GM23338 (cell line): ENCODE results near the gene TIMM44. TPM values are rescaled to one million over a fixed set of nuclear protein-coding genes. Genes with fewer than 3 reads are reported as not detected.

Experiments used
- ATAC-seq: fragments of 200-7000 bp; cut with Tn5 transposase; 3 replicates; pipeline ENCODE4 v1.9.1; 2020
- DNase-seq: peaks from one replicate; pipeline ENCODE4 v3.0.0-alpha.2; 2015; ENCODE audit warnings: low spot score
- H2AFZ ChIP-seq: fragments of 200-600 bp; sonication (generic); 2 replicates; pipeline ENCODE4 v1.8.0; 2016; ENCODE audit warnings: antibody characterized with exemption, mild to moderate bottlenecking, moderate library complexity
- H3F3A ChIP-seq: fragments of 200-600 bp; sonication (generic); replicated peaks from 2 replicates; pipeline ENCODE4 v1.8.0; 2017; ENCODE audit warnings: antibody characterized with exemption, mixed run types, low read depth
- H3K27ac ChIP-seq: fragments of 200-600 bp; sonication (generic); 2 replicates; pipeline ENCODE4 v1.6.1; 2016; ENCODE audit warnings: low read depth
- H3K27me3 ChIP-seq: fragments of 200-600 bp; sonication (generic); 2 replicates; pipeline ENCODE4 v1.8.0; 2016; ENCODE audit warnings: mild to moderate bottlenecking, mixed run types, moderate library complexity; ENCODE audit not compliant: insufficient read depth
- H3K36me3 ChIP-seq: fragments of 200-600 bp; sonication (generic); 2 replicates; pipeline ENCODE4 v1.8.0; 2016; ENCODE audit warnings: mild to moderate bottlenecking; ENCODE audit not compliant: insufficient read depth
- H3K4me1 ChIP-seq: fragments of 200-600 bp; sonication (generic); 2 replicates; pipeline ENCODE4 v1.8.0; 2016; ENCODE audit warnings: mild to moderate bottlenecking, moderate library complexity; ENCODE audit not compliant: insufficient read depth
- H3K4me2 ChIP-seq: fragments of 200-600 bp; sonication (generic); 2 replicates; pipeline ENCODE4 v1.7.1; 2017; ENCODE audit warnings: mixed run types
- H3K4me3 ChIP-seq: fragments of 200-600 bp; sonication (generic); 2 replicates; pipeline ENCODE4 v1.6.1; 2016; ENCODE audit warnings: mixed run types
- H3K79me2 ChIP-seq: fragments of 200-600 bp; sonication (generic); replicated peaks from 2 replicates; pipeline ENCODE4 v1.8.0; 2017; ENCODE audit warnings: mild to moderate bottlenecking; ENCODE audit not compliant: insufficient read depth
- H3K9me2 ChIP-seq: fragments of 200-600 bp; sonication (generic); 2 replicates; pipeline ENCODE4 v1.8.0; 2017; ENCODE audit not compliant: insufficient read depth
- H4K20me1 ChIP-seq: fragments of 200-600 bp; sonication (generic); replicated peaks from 2 replicates; pipeline ENCODE4 v1.8.0; 2017; ENCODE audit warnings: mild to moderate bottlenecking; ENCODE audit not compliant: insufficient read depth
- H3K27ac Mint-ChIP-seq: 2 replicates; pipeline ENCODE4 v1.8.0; 2020; ENCODE audit warnings: inconsistent platforms, mild to moderate bottlenecking, moderate library complexity, mixed read lengths
- H3K27me3 Mint-ChIP-seq: 3 replicates; pipeline ENCODE4 v1.8.0; 2022; ENCODE audit warnings: low read depth, mild to moderate bottlenecking, moderate library complexity, mixed read lengths, inconsistent platforms; ENCODE audit not compliant: insufficient read depth, poor library complexity
- H3K36me3 Mint-ChIP-seq: 3 replicates; pipeline ENCODE4 v1.8.0; 2021; ENCODE audit warnings: low read depth, mild to moderate bottlenecking, inconsistent platforms, moderate library complexity, mixed read lengths
- H3K4me1 Mint-ChIP-seq: 3 replicates; pipeline ENCODE4 v1.8.0; 2020; ENCODE audit warnings: mild to moderate bottlenecking, inconsistent platforms, mixed read lengths
- H3K4me3 Mint-ChIP-seq: 3 replicates; pipeline ENCODE4 v1.8.0; 2021; ENCODE audit warnings: moderate library complexity, mild to moderate bottlenecking, inconsistent platforms, mixed read lengths
- H3K9me3 Mint-ChIP-seq: 3 replicates; pipeline ENCODE4 v1.8.0; 2020; ENCODE audit warnings: moderate library complexity, mild to moderate bottlenecking, inconsistent platforms, mixed read lengths
- EZH2 ChIP-seq: fragments of 200-600 bp; sonication (generic); IDR thresholded peaks from one replicate; pipeline ENCODE4 v1.8.0; 2017; ENCODE audit warnings: antibody characterized with exemption, mild to moderate bottlenecking, low read depth; ENCODE audit not compliant: unreplicated experiment
- EZH2phosphoT487 ChIP-seq: fragments of 200-600 bp; sonication (generic); IDR thresholded peaks from one replicate; pipeline ENCODE4 v1.8.1; 2018; ENCODE audit warnings: antibody characterized with exemption; ENCODE audit not compliant: unreplicated experiment
- JUNB ChIP-seq: IDR thresholded peaks from one replicate; pipeline ENCODE4 v1.6.1; 2016; ENCODE audit warnings: antibody characterized with exemption; ENCODE audit not compliant: unreplicated experiment
- NANOG ChIP-seq: IDR thresholded peaks from 2 replicates; pipeline ENCODE4 v1.6.1; 2016; ENCODE audit warnings: antibody characterized with exemption, borderline replicate concordance
- ZNF114 ChIP-seq: fragments of 250-450 bp; sonication (Bioruptor Pico); IDR thresholded peaks from 2 replicates; pipeline ENCODE4 v1.5.0; 2020; ENCODE audit warnings: mild to moderate bottlenecking, moderate library complexity
- ZNF331 ChIP-seq: fragments of 250-450 bp; sonication (Bioruptor Pico); IDR thresholded peaks from 2 replicates; pipeline ENCODE4 v1.5.0; 2020; ENCODE audit warnings: low read depth, mild to moderate bottlenecking, moderate library complexity
- polyA plus RNA-seq: library from polyadenylated mRNA; unstranded; fragments of >200 nt; fragmentation: Nextera tagmentation; extraction: Ambion mirVana; gene quantifications from 2 replicates; pipeline ENCODE4 v1.2.1, GENCODE V29; 2016
- total RNA-seq: library from RNA; depleted of rRNA; stranded (reverse); fragments of >200 nt; shearing (Covaris generic); gene quantifications from 2 replicates; pipeline ENCODE4 v1.2.3, GENCODE V29; 2014
- TF ChIP-seq, protein P1 (sequence below): fragments of 250-450 bp; sonication (Bioruptor Pico); IDR thresholded peaks from 2 replicates; pipeline ENCODE4 v1.5.0; 2020; ENCODE audit warnings: mild to moderate bottlenecking, moderate library complexity
- TF ChIP-seq, protein P2 (sequence below): IDR thresholded peaks from one replicate; pipeline ENCODE4 v1.6.1; 2018; ENCODE audit warnings: antibody characterized with exemption; ENCODE audit not compliant: unreplicated experiment

Gene TIMM44
- total and polyA plus RNA-seq, 2 experiments from 2014 or later, result 125 to 128 TPM

DNA sequence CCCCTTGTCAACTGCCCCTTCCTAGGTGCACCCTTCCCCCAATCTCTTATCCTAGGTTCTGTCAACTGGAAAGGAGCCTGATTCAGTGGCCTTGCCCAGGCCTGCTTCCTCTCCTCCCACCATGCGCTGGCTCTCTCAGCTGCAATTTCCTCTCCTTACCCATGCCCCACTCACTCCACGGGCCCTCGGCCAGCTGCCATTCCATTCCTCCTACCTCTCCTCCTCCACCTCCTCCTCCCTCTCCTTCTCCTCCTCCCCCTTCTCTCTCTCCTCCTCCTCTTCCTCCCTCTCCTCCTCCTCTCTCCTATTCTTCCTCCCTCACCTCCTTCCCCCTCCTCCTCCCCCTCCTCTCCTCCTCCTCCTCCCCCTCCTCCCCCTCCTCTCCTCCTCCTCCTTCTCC, 9.6 kb upstream of the TIMM44 start (continued):
- TF ChIP-seq, protein P1, sequence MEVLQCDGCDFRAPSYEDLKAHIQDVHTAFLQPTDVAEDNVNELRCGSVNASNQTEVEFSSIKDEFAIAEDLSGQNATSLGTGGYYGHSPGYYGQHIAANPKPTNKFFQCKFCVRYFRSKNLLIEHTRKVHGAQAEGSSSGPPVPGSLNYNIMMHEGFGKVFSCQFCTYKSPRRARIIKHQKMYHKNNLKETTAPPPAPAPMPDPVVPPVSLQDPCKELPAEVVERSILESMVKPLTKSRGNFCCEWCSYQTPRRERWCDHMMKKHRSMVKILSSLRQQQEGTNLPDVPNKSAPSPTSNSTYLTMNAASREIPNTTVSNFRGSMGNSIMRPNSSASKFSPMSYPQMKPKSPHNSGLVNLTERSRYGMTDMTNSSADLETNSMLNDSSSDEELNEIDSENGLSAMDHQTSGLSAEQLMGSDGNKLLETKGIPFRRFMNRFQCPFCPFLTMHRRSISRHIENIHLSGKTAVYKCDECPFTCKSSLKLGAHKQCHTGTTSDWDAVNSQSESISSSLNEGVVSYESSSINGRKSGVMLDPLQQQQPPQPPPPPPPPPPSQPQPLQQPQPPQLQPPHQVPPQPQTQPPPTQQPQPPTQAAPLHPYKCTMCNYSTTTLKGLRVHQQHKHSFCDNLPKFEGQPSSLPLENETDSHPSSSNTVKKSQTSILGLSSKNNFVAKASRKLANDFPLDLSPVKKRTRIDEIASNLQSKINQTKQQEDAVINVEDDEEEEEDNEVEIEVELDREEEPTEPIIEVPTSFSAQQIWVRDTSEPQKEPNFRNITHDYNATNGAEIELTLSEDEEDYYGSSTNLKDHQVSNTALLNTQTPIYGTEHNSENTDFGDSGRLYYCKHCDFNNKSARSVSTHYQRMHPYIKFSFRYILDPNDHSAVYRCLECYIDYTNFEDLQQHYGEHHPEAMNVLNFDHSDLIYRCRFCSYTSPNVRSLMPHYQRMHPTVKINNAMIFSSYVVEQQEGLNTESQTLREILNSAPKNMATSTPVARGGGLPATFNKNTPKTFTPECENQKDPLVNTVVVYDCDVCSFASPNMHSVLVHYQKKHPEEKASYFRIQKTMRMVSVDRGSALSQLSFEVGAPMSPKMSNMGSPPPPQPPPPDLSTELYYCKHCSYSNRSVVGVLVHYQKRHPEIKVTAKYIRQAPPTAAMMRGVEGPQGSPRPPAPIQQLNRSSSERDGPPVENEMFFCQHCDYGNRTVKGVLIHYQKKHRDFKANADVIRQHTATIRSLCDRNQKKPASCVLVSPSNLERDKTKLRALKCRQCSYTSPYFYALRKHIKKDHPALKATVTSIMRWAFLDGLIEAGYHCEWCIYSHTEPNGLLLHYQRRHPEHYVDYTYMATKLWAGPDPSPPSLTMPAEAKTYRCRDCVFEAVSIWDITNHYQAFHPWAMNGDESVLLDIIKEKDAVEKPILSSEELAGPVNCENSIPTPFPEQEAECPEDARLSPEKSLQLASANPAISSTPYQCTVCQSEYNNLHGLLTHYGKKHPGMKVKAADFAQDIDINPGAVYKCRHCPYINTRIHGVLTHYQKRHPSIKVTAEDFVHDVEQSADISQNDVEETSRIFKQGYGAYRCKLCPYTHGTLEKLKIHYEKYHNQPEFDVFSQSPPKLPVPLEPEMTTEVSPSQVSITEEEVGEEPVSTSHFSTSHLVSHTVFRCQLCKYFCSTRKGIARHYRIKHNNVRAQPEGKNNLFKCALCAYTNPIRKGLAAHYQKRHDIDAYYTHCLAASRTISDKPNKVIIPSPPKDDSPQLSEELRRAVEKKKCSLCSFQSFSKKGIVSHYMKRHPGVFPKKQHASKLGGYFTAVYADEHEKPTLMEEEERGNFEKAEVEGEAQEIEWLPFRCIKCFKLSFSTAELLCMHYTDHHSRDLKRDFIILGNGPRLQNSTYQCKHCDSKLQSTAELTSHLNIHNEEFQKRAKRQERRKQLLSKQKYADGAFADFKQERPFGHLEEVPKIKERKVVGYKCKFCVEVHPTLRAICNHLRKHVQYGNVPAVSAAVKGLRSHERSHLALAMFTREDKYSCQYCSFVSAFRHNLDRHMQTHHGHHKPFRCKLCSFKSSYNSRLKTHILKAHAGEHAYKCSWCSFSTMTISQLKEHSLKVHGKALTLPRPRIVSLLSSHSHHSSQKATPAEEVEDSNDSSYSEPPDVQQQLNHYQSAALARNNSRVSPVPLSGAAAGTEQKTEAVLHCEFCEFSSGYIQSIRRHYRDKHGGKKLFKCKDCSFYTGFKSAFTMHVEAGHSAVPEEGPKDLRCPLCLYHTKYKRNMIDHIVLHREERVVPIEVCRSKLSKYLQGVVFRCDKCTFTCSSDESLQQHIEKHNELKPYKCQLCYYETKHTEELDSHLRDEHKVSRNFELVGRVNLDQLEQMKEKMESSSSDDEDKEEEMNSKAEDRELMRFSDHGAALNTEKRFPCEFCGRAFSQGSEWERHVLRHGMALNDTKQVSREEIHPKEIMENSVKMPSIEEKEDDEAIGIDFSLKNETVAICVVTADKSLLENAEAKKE, result no peak
- no peak for TF ChIP-seq EZH2phosphoT487
- TF ChIP-seq NANOG, result no peak
- no peak for TF ChIP-seq ZNF331
- no peak for TF ChIP-seq ZNF114 (CRISPR knock-in tag)

DNA sequence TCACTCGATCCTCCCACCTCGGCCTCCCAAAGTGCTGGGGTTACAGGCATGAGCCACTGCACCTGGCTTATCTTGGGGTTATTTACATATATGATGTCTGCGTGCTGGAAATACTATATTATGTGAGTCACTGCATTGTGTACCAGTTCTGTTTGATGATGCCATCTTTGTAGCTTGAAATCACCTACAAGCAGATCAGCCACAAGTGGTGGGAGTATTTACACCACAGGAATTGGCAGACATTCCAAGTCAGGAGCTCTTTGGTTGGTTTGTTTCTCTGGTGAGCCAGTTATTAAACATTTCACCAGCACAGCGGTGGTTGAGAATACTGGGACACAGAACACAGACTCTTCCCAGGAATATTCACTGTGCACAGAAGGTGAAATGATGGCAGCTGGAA, 4.5 kb upstream of the TIMM44 start:
- Mint-ChIP-seq H3K27me3 (peaks cover 19% of the 10 kb centered on the region), H3K4me3 (no peak overlapping the region), H3K9me3 (peaks cover 14% of the 10 kb centered on the region), H3K27ac (no peak overlapping the region), H3K4me1 (peaks cover 7% of the 10 kb centered on the region), H3K36me3 (peaks cover 29% of the 10 kb centered on the region)
- Histone ChIP-seq H3K27ac (no peak overlapping the region), H3K27me3 (no peaks in the 10 kb centered on the region), H3F3A (no peaks in the 10 kb centered on the region; the same call in 1 of the 2 replicates), H2AFZ (no peak overlapping the region), H3K9me2 (no peaks in the 10 kb centered on the region), H3K79me2 (peaks cover 14% of the 10 kb centered on the region), H4K20me1 (peaks cover 3% of the 10 kb centered on the region; the same call in 1 of the 2 replicates), H3K4me3 (no peak overlapping the region), H3K4me1 (no peaks in the 10 kb centered on the region; the same call in 1 of the 2 replicates), H3K36me3 (0 out of 2 replicates have a peak, but pooled peaks cover 5% of the 10 kb centered on the region), H3K4me2 (no peak overlapping the region)
- DNase-seq, result no peak
- ATAC-seq, result no peak
- no peak for TF ChIP-seq JUNB
- no peak for TF ChIP-seq EZH2
- TF ChIP-seq, protein P2, sequence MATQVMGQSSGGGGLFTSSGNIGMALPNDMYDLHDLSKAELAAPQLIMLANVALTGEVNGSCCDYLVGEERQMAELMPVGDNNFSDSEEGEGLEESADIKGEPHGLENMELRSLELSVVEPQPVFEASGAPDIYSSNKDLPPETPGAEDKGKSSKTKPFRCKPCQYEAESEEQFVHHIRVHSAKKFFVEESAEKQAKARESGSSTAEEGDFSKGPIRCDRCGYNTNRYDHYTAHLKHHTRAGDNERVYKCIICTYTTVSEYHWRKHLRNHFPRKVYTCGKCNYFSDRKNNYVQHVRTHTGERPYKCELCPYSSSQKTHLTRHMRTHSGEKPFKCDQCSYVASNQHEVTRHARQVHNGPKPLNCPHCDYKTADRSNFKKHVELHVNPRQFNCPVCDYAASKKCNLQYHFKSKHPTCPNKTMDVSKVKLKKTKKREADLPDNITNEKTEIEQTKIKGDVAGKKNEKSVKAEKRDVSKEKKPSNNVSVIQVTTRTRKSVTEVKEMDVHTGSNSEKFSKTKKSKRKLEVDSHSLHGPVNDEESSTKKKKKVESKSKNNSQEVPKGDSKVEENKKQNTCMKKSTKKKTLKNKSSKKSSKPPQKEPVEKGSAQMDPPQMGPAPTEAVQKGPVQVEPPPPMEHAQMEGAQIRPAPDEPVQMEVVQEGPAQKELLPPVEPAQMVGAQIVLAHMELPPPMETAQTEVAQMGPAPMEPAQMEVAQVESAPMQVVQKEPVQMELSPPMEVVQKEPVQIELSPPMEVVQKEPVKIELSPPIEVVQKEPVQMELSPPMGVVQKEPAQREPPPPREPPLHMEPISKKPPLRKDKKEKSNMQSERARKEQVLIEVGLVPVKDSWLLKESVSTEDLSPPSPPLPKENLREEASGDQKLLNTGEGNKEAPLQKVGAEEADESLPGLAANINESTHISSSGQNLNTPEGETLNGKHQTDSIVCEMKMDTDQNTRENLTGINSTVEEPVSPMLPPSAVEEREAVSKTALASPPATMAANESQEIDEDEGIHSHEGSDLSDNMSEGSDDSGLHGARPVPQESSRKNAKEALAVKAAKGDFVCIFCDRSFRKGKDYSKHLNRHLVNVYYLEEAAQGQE, result no peak
- no peak for TF ChIP-seq ZNF114 (CRISPR knock-in tag)
